Ramos (cell line): Measurements from ENCODE around the gene CAPN7.

ENCODE experiments used
- in situ Hi-C: fragments of 300-500 bp; cut with MboI; formaldehyde crosslinking; loops from one replicate; pipeline ENCODE4 v1.14.3; 2022; ENCODE audit warnings: low sequenced_read_pairs; ENCODE audit not compliant: unreplicated experiment

The CAPN7 gene

DNA sequence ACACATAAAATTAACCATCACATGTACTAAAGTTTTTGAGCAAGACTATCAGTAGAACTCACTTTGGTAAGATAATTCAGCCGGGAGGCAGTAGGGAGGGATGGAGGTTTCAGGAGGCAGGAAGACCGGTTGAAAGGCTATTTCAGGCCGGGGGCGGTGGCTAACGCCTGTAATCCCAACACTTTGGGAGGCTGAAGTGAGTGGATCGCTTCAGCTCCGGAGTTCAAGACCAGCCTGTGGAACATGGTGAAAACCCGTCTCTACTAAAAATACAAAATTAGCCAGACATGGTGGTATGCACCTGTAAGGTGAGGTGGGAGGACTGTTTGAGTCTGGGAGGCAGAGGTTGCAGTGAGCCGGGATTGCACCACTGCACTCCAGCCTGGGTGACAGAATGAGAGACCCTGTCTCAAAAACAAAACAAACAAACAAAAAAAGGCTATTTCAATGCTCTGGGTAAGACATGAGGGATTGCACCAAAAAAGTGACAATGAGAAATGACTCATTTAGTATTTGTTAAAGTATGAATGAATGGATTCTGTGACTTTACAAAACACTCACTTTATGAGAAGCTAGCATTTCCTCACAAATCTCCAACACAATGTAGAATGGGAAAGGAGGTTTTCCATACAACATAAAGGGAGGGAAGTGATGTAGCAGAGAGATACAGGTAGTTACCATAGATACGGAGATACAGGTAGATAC, 82.4 kb downstream of the CAPN7 start:
- in situ Hi-C loops, result no loop called here

DNA sequence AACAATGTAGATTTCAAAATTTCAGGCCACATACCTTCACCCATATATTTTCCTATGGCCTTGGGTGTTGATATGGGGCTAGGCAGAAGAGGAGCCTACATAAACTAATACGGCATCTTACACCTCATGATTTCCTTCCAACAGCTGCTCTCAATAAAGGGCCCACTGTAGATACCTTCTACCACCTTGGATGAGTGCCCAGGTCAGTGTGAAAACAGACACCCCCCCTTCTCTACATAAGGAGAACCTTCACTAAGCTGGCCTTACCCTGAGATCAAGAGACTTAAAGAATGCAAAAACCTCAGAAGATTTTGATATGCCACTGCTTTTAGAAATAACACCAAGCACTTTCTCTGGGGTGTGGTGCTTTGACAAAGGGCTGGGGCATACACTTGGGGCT, 83.6 kb downstream of the CAPN7 start:
- in situ Hi-C loops, result no loop called here

DNA sequence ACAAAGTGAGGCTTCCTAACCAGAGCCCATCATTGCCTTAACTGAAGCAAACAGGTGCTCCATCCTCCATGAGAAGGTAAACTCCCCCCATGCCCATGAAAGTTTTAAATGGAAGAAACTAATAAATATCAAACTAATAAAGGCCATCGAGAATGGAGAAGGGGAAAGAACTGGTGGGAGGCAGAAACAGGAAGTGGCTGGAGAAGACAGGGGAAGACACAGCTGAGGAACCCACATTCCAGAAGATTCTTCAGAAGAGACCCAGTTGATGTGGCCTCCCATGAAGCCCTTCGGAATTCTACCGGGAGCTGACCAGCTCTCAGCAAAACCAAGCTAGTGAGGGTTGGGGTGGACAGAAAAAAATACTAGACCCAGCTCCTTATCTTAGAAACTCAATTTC, 84.7 kb downstream of the CAPN7 start:
- in situ Hi-C loops, result no loop called here

DNA sequence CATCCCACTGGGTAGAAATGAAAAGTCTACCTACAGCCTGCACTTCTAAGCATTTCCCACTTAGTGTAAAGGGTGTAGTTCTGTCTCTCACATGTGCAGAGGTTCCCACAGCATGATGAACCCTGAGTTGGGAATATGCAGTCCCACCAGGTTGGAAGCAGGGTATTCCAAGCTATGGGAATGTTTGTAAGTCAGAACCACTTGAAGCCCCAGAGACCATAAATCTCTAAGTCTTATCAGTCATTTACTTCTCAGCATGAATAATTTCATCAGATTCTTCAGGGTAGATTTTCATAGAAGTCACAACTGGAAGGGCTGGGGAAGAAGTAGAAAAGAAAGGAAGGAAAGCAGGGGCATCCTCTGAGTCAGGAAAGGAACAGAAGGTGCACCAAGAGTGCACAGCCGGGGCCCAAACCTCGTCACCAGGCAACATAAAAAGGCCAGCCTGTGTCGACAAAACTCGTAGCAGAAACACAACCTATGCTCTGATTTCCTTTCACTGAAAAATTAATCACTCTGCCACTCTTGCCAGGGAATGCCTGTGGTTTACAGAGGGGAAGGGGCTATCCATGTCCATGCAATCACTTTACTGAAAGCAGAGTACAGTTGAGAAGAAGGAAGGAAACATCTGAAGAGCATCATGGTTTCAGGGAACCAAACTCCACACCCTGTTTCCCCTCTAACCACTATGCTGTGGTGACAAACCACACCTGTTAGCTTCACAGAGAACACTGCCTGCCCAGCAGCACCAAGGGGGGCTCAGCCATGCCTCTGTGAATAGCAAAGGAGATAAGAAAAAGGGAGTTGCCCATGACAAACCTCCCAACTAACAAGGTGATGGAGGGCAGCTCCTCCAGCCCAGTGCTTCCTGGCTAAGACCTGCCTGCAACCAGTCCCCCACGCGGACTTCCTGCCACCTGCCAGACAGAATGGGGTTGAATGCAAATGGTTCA, 85.8 kb downstream of the CAPN7 start:
- in situ Hi-C loops, result no loop called here

DNA sequence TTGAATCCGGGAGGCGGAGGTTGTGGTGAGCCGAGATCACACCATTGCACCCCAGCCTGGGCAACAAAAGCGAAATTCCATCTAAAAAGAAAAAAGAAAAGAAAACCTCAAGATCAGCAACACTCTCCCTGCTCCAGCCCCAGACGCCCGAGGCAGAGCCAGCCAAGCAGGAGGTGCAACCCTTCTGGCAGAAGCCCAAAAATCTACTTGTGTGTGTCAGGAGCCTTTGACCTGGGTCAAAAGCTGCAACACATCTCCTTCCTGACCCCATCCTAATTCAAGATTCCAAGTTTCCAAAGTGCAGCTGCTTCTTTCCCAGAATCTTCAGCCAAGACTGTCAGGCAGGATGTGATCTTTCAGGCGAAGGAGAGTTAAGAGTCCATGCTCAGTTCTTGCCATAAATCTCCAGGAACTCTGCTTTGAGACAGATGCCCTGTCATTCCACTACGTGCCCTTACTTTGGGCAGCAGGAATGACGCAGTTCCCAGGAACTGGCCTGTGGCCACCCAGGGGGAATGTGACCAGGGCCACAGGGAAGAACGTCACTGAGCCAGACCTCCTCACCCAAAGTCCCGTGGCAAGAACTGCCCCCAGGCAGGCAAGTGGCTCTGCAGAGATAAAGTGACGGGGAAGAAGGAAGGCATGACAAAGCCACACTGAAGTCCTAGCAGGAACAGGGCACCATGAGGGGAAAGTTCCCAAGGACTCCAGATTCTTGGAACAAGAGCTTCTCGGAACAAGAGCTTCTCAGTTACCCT, 86.9 kb downstream of the CAPN7 start:
- in situ Hi-C loops, result no loop called here

DNA sequence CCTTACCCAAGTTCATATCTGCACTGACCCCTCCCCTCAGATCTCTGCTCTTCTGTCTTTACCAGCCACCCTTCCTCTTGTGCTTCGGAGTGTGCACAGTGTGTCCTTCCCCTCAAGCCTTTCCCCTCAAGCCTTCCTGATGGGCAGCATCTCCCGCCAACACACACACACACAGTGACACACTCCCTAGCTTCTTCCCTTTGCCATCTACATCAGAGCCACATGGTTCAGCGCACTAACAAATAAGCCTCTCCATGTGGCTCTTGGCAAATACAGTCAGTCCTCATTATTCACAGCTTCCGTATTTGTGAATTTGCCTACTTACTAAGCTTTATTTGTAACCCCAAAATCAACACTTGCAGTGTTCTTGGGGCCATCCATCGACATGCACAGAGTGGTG, 88.9 kb downstream of the CAPN7 start:
- in situ Hi-C loops, result no loop called here

DNA sequence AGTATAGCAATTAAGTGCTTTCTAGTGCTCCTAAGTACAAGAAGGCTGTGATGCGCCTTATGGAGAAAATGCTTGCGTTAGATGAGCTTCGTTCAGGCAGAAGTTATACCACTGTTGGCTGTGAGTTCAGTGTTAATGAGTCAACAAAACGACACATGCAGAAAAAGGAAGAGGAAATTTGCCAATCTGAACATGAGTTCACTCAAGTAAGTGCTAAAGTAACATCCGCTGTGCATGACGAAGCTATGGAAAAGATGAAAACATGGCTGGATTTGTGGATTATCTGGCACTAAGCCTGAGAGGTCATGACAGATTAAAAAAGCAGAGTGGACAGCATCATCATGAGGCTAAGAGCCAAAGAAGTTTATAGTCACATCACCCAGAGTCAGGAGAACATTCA, 89.5 kb downstream of the CAPN7 start:
- in situ Hi-C loops, result no loop called here

DNA sequence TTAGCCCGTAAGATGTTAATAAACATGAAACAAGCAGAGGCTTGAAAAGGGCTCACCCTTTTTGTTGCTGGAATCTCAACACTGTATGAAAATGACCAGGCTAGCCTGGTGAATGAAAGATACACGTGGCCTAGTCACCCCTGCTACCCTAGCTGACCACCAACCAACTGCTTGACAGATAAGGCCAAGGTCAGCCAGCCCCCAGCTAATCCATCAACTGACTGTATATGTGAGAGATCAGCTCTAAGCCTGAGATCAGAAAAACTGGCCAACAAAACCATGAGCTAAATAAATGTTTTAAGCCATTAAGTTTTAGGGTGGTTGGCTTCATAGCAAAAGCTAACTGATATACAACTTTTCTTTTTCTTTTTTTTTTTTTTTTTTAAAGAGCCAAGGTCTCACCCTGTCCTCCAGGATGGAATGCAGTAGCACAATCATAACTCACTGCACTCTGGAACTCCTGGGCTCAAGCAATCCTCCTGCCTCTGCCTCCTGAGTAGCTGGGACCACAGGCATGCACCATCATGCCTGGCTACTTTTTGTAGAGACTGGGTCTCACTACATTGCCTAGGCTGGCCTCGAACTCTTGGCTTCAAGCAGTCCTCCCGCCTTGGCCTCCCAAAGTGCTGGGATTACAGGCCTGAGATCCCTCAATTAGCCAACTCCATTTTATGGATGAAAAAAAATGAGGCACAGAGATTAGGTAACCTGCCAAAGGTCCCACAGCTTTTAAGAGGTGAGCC, 91.7 kb downstream of the CAPN7 start:
- in situ Hi-C loops, result no loop called here

DNA sequence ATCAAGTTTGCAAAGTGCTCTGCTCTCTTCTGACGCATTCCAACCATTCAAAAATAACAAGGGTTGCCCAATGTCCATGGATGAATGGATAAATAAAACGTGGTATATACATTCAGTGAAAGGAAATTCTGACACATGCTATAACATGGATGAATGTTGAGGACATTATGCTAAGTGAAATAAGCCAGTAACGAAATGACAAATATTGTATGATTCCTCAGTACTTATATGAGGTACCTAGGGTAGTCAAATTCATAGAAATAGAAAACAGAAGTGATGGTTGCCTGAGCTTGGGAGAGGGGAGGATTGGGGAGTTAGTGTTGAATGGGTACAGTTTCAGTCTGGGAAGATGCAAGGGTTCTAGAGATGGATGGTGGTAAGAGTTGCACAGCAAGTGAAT, 92.5 kb downstream of the CAPN7 start:
- in situ Hi-C loops, result no loop called here

DNA sequence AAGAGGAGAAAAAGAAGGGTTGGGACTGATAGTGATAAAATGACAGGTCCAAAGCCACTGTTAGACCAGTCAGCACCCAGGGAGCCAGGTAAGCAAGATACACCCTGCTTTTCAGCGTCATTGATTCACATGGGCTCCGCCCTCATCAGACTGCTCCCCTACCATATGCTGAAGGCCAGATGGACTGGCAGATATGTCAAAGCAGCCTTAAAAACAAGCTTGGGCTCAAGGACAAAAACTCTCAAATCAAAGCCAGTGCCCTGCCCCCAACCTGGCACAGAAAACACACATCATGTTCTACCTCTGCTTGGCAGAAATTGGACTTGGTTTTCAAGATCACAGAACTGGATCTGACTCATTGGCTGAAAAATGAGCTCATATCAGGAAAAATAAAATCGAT, 93.0 kb downstream of the CAPN7 start:
- in situ Hi-C loops, result no loop called here

DNA sequence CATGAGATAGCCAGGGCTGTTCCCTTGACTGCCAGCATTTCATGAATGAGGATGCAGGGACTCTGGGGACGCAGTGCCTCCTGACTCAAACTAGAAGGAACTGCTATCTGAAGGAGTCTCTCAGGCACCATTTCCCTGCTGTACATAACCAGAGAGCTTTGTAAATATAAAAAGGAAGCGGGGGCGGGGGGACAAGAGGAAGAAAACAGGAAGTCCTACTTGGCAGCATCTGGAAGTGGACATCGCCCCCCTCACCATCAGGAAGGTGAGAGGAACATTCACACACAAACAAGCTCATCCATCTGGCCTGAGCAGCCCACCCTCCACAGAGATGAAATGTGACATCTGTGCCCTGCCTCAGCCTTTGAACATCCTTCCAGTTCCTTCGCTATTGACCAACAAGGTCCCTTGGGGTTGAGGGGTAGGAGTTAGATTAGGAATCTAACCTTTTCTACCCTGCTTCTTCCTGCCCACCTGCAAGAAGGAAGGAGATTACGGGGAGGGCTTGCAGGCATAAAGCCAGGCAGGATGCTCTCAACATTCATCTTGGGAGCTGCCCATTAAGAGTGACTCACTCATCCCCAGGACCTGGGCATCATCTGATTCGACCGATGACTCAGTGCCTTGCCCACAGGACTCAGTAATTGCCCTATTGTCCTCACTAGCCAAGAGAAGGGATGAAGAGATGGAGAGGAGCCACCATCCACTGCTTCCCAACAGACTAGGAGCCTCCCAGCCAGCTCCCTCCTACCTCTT, 94.5 kb downstream of the CAPN7 start:
- in situ Hi-C loops, result no loop called here

DNA sequence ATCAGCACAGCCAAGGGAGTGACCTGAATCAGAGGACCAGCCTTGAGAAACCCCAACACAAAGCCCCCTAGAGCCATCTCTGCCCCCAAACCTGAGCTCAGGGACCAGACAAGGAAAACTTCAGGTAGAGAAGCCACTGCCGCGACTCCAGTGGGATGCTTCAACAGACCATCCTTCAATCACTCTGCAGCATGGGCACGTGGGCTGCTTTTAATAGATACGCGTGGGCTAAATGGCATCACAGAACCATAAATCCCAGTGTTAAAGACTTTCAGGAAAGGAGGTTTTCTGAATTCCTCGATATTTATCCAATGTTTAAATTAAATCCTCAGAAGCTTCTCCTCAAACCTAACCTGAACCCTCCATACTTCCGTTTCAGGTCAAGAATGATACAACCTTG, 95.7 kb downstream of the CAPN7 start:
- in situ Hi-C loops, result no loop called here
